Measurements from ENCODE around the gene NUP214.

GRCh38 chr9:131237291-131237690 is 111.9 kb downstream of the NUP214 start:
- no peak for TF ChIP-seq CTCF (IDR thresholded peaks at IDR 0.05 in 2 of 3, conservative IDR thresholded peaks at IDR 0.05 in 1 of 3; ENCODE audit: borderline replicate concordance in 1 of 3, insufficient read depth in 1 of 3, low read depth in 2 of 3, low read length in 2 of 3)
- no peak for TF ChIP-seq REST (IDR thresholded peaks at IDR 0.05; ENCODE audit: low read depth)
- no peak for TF ChIP-seq EGR1 (IDR thresholded peaks at IDR 0.05; ENCODE audit: low read depth)
- TF ChIP-seq POLR2A (IDR thresholded peaks at IDR 0.05; ENCODE audit: borderline replicate concordance, extremely low read depth, insufficient read depth, insufficient read length): no peak
- TF ChIP-seq POLR2AphosphoS5 (IDR thresholded peaks at IDR 0.05; ENCODE audit: low read depth, low read length): no peak
- TF ChIP-seq SP1 (IDR thresholded peaks at IDR 0.05; ENCODE audit: low read depth): no peak
- TF ChIP-seq ZFX (IDR thresholded peaks at IDR 0.05): no peak
- TF ChIP-seq SRF (IDR thresholded peaks at IDR 0.05; ENCODE audit: low read depth): no peak
